DOHH2 (cell line): Measurements from ENCODE around the gene CDHR3.

Experiments
- EZH2phosphoT487 ChIP-seq: fragments of 200-600 bp; sonication (generic); IDR thresholded peaks from 2 replicates; pipeline ENCODE4 v1.6.1; 2017; ENCODE audit warnings: borderline replicate concordance, mild to moderate bottlenecking, antibody characterized with exemption, low read length, moderate library complexity, mixed read lengths
- TF ChIP-seq, protein P1 (sequence below): fragments of 200-600 bp; sonication (generic); IDR thresholded peaks from one replicate; pipeline ENCODE4 v1.5.1; 2014; ENCODE audit warnings: antibody characterized with exemption, mild to moderate bottlenecking, low read depth, low read length; ENCODE audit not compliant: poor library complexity, severe bottlenecking

DNA sequence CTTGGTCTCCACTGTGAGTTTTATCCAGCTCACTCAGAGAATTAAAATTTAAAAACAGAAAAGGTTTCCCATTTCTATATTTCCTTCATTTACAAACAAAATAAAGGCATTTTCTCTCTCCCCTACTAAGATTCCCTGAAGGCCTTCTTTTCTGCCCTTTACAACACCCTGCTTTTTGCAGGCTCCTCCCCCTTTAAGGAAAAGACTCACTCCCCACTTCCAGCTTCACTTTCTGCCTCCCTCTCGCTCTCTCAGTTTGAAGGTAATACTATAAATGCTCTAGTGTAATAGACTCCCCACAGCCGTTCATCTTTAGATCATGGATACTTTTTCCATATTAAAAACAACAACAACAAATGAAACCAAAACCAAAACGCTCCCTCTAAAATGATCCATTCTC is 53.3 kb downstream of the CDHR3 start:
- TF ChIP-seq, protein P1, sequence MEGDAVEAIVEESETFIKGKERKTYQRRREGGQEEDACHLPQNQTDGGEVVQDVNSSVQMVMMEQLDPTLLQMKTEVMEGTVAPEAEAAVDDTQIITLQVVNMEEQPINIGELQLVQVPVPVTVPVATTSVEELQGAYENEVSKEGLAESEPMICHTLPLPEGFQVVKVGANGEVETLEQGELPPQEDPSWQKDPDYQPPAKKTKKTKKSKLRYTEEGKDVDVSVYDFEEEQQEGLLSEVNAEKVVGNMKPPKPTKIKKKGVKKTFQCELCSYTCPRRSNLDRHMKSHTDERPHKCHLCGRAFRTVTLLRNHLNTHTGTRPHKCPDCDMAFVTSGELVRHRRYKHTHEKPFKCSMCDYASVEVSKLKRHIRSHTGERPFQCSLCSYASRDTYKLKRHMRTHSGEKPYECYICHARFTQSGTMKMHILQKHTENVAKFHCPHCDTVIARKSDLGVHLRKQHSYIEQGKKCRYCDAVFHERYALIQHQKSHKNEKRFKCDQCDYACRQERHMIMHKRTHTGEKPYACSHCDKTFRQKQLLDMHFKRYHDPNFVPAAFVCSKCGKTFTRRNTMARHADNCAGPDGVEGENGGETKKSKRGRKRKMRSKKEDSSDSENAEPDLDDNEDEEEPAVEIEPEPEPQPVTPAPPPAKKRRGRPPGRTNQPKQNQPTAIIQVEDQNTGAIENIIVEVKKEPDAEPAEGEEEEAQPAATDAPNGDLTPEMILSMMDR = no peak
- no peak for TF ChIP-seq EZH2phosphoT487
